Measurements from ENCODE around the gene DIP2A.

DNA sequence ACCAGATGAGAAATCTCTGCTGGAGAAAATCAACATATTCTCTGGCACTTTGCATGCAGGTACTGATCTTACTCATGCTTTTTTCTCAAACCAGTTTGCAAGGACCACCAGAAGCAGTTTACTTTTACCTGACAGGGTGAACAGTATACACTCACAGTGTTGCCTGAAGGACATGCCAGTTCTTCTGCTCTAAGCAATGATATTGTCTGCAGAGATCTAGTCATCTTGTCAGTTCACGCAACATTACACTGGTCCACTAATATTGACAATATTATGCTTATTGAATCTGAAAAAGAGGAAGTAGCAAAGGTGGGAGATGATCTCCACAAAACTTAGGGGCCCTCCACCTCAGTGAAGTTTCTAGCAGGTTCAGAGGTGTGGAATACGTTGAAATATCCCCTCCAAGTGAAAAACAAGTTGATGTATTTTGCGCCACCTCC, 150.0 kb downstream of the DIP2A start:
- no peak for TF ChIP-seq POLR2AphosphoS5 (IDR thresholded peaks at IDR 0.05; ENCODE audit: low read depth, low read length)
- no peak for TF ChIP-seq POLR2A (IDR thresholded peaks at IDR 0.05; ENCODE audit: low read depth, low read length)

Measured in GM12892 (cell line).